Motor neuron (in vitro differentiated cells): ENCODE measurements around the gene RAI14. TPM values are rescaled to one million over a fixed set of nuclear protein-coding genes. Genes with fewer than 3 reads are reported as not detected.

Experiments used
- ATAC-seq, 8 experiments: fragments of 200-7000 bp; cut with Tn5 transposase; replicated peaks in 6 of 8; 2 replicates each; pipeline ENCODE4 v1.8.0; 2021; ENCODE audit warnings: mild to moderate bottlenecking in 8 of 8, moderate library complexity in 8 of 8
- H3K27ac ChIP-seq, 2 donors: fragments of 250-450 bp; sonication (Bioruptor Pico); 2 replicates each; pipeline ENCODE4 v1.9.0; 2021; ENCODE audit warnings: antibody characterized with exemption in 2 of 2, mild to moderate bottlenecking in 2 of 2, moderate library complexity in 1 of 2
- H3K4me1 ChIP-seq, 2 donors: fragments of 250-450 bp; sonication (Bioruptor Pico); replicated peaks in 1 of 2; 2 replicates each; pipeline ENCODE4 v1.6.1; 2021; ENCODE audit warnings: antibody characterized with exemption in 2 of 2, mild to moderate bottlenecking in 2 of 2, moderate library complexity in 1 of 2
- H3K4me3 ChIP-seq, 5 donors: fragments of 250-450 bp; sonication (Bioruptor Pico); 2 replicates each; pipeline ENCODE4 v1.9.0; 2021; ENCODE audit warnings: antibody characterized with exemption in 5 of 5, mild to moderate bottlenecking in 5 of 5, moderate library complexity in 4 of 5
- WGBS, 10 experiments: fragments of 450-650 bp; shearing (Covaris generic); methylation state at CpG; one replicate each; pipeline ENCODE4 v1.0.0; 2022; 5-methylcytosine and 5-hydroxymethylcytosine counted together
- in situ Hi-C, 9 experiments: fragments of 400-800 bp; cut with MboI; loops; one replicate each; pipeline ENCODE4 v1.15.0; 2021; ENCODE audit warnings: low sequenced_read_pairs in 9 of 9, low pct_unique_long_range_greater_than_20kb in 2 of 9; ENCODE audit not compliant: unreplicated experiment in 9 of 9
- total RNA-seq, 8 experiments: library from RNA; unstranded; fragments of 300-600 nt; gene quantifications; 2 replicates each; pipeline versions ENCODE4 v1.2.3 to v1.2.4, GENCODE V29; 2022

Gene RAI14
- total RNA-seq, 8 experiments from 2014 or later = 21.5 to 203 (median 88.2) TPM

DNA sequence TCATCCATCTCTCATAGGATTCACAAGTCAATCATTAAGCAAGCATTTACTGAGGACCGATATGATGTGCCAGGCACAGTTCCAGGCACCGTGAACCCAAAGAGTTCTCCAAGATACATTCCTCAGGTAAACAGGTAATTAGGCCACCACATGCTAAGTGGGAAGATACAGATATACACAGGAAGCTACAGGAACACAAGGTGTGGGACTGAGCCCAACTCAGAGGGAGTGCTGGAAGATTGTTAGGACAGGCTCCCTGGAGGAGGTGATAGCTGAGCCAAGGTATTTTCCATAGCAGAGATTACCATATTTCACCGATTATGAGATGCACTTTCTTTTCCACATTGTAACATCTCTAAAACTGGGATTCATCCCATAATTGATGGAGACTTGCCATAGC lies 31.4 kb upstream of the RAI14 start:
- in situ Hi-C loops = no loop called here
- Histone ChIP-seq H3K4me1 (peaks cover 10 to 12% of the 10 kb centered on the region in 2 donors), H3K27ac (no peak overlapping the region), H3K4me3 (no peak overlapping the region)
- no peak for ATAC-seq
- 86 to 100% (median 90%) methylated on average over 1 to 3 of the region's 3 CpGs; no CpG with 5 or more reads in 5 of the 10 experiments for WGBS, 10 experiments

DNA sequence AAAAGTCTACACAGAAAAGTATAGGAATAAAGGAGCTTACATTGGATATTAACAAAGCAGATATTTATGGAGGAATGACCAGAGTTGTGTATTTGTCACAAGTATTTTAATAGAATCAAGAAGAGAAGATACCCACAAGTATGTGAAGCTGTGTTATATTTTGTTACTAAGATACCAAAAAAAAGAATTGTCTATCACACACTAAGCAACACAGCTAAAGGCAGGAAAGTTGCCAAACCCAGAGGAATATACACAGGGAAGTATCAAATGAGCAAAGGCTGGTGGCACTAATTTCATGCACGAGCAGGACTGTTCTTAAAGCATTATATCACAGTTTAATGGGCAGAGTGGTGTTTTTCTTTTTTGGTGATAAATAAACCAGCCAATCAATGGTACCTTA lies 30.9 kb upstream of the RAI14 start:
- in situ Hi-C loops = no loop called here
- WGBS, 10 experiments = 33 to 100% (median 94%) methylated on average over 1 of the region's 1 CpG; no CpG with 5 or more reads in 4 of the 10 experiments

DNA sequence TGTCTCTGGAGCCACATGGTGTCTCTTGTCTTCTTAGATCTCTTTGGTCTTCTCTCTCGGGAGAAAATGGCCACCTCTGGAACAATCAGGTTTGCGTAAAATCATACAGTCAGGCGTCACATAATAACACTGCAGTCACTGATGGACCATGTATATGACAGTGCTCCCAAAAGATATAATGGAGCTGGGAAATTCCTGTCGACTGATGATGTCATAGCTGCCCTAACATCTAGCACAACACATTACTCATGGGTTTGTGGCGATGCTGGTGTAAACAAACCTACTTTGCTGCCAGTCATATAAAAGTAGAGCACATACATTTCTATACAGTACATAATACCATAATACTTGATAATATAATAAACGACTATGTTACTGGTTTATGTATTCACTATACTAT lies 30.1 kb upstream of the RAI14 start:
- in situ Hi-C loops = no loop called here
- 20 to 73% (median 53%) methylated on average over 2 to 6 of the region's 6 CpGs for WGBS, 10 experiments
- peak in 6 of 8 experiments; percentile 39 to 99 (median 90) for ATAC-seq
- Histone ChIP-seq H3K4me3 (no peak overlapping the region), H3K4me1 (peaks cover 2 to 6% of the 10 kb centered on the region in 2 donors), H3K27ac (no peak overlapping the region)

More for the DNA sequence above, 30.9 kb upstream of the RAI14 start:
- Histone ChIP-seq H3K4me1 (peaks cover 7 to 8% of the 10 kb centered on the region in 2 donors), H3K4me3 (no peak overlapping the region), H3K27ac (no peak overlapping the region)
- ATAC-seq = no peak

DNA sequence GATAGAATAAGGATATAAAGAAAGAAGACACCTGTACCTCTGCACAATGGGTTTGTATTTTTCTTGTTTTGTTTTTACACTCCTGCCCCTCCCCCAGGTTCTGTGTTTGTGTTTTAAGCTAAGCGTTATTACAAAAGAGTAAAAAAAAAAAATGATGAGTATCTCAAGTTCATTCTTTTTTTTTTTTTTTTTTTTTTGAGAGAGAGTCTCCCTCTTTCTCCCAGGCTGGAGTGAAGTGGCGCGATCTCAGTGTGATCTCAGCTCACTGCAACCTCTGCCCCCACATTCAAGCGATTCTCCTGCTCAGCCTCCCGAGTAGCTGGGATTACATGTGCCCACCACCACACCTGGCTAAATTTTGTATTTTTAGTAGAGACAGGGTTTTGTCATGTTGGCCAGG lies 29.4 kb upstream of the RAI14 start:
- WGBS, 10 experiments = 77 to 100% (median 98%) methylated on average over 1 to 5 of the region's 5 CpGs
- H3K27ac ChIP-seq = no peak overlapping the region
- ATAC-seq = no peak

DNA sequence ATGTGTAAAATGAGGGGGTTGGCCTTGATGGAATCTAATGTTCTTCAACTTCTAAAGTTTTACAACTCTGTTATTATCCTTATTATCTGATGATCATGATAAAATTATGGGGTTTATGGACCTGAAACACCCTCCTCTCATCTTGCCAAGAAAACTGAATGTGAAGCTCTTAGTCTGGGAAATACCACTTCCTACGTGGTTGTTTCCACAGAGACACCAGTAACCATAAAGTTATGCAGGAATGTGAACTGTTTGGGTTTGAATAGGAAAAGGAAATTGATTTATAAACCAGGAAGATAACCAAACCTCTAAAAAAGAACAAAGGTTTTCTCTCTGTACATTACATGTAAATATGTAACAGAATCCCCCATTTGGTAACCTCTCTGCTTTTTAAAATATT lies 28.3 kb upstream of the RAI14 start:
- 0 to 63% (median 0%) methylated on average over 1 of the region's 1 CpG; no CpG with 5 or more reads in 5 of the 10 experiments for WGBS, 10 experiments
- no peak overlapping the region for H3K4me3 ChIP-seq
- peak in 4 of 8 experiments; percentile 35 to 54 (median 52) for ATAC-seq
- in situ Hi-C loops = no loop called here
- no peak overlapping the region for H3K27ac ChIP-seq
- peaks cover 2 to 6% of the 10 kb centered on the region in 2 donors for H3K4me1 ChIP-seq

More for the DNA sequence above, 29.4 kb upstream of the RAI14 start:
- in situ Hi-C loops = no loop called here
- H3K4me1 ChIP-seq = peaks cover 2 to 6% of the 10 kb centered on the region in 2 donors
- H3K4me3 ChIP-seq = no peak overlapping the region

DNA sequence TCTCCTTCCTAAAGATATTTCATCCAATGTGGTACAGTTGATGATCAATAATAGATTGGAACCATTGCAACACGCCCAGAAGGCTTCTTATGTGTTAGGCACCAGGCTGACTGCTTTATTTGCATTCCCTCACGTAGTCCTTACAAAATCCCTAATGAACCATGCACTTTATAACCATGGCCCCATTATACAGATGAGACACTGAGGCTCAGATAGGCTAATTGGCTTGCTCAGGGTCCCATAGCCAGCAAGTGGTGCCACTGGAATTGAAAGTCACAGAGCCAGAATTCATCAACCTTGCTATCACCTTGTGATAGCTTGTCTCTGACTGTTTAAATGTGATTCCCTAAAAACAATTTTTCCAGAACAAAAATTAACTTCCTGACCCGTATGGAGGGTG lies 27.8 kb upstream of the RAI14 start:
- Histone ChIP-seq H3K27ac (no peak overlapping the region), H3K4me1 (peaks cover 2 to 11% of the 10 kb centered on the region in 2 donors), H3K4me3 (no peak overlapping the region)
- 33 to 100% (median 73%) methylated on average over 1 to 3 of the region's 3 CpGs; no CpG with 5 or more reads in 3 of the 10 experiments for WGBS, 10 experiments
- no peak for ATAC-seq
- in situ Hi-C loops = no loop called here

DNA sequence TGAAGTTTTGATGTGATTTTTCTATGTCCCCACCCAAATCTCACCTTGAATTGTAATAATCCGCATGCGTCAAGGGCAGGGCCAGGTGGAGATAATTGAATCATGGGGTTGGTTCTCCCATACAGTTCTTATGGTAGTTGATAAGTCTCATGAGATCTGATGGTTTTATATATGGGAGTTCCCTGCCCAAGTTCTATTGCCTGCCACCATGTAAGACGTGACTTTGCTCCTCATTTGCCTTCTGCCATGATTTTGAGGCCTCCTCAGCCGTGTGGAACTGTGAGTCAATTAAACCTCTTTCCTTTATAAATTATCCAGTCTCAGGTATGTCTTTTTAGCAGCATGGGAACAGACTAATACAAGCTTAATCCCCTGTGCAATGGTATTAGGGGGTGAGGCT lies 25.5 kb upstream of the RAI14 start:
- Histone ChIP-seq H3K27ac (no peak overlapping the region), H3K4me3 (no peak overlapping the region), H3K4me1 (peaks cover 2 to 9% of the 10 kb centered on the region in 2 donors)
- in situ Hi-C loops = no loop called here
- 85 to 100% (median 93%) methylated on average over 2 to 4 of the region's 4 CpGs; no CpG with 5 or more reads in 3 of the 10 experiments for WGBS, 10 experiments
- no peak for ATAC-seq

DNA sequence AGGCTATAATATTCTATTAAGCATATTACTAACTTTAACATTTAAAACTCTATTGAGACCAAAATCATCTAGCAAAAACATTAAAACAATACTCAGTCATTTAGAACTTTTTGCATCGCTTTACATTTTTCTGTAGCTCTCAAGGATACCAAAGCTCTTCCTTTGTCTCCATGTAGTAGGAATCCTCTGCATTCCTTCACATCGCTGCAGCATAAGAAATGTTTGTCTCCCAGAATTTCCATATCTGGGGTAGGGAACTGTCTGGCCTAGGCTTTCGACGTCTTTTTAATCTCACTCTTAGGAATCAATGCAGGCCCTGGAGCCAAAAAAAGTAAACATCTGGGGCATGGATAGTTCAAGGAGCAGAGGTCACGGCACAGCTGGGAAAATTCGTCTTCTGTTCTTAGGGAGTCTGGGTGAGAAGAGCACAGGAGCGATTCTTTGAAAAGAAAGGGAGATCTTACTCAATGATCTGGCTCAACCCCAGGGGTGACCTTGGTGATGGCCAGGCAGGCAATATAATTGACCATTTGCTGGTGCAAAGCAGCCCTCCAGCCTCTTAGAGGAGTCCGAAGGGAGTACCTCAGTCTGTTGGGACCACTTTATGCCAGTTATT lies 23.2 kb upstream of the RAI14 start:
- ATAC-seq = peak in 1 of 8 experiments; percentile 86
- in situ Hi-C loops = no loop called here
- Histone ChIP-seq H3K4me1 (peaks cover 0 to 6% of the 10 kb centered on the region in 2 donors), H3K27ac (no peak overlapping the region), H3K4me3 (no peak overlapping the region)
- 41 to 100% (median 58%) methylated on average over 3 to 7 of the region's 8 CpGs; no CpG with 5 or more reads in 2 of the 10 experiments for WGBS, 10 experiments

DNA sequence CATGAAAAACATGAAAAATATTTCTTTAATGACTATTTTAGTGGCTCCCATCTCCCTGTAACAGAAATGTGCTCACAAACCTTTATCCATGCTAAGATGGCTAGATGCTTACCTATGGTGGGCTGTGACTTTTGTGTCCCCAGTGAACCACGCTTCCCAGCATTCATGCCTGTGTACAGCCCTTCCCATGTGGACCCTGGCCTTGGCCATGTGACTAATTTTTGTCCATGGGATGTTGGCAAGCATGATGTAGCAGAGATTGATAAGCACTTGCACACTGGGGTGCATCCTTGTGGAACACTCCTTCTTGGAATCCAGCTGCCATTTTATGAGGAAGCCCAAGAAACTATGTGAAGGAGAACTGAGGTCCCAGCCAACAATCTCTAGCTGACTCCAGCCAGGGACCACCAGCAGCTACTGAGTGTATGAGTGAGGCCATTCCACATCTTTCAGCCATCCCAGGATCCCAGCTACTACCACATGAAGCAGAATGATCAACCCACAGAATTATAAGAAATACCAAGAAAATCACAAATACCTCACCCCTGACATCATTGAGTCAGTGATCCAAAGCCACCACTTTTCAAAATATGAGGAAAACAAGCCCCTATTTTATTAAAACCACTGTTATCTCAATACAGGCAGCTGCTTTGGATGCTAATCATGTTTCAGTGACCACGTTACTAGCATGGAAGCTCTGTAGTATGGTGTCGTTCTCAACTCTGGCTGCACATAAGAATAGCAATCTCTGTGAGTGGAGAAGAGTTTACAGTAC lies 16.1 kb upstream of the RAI14 start:
- 60 to 100% (median 80%) methylated on average over 1 to 3 of the region's 3 CpGs; no CpG with 5 or more reads in 4 of the 10 experiments for WGBS, 10 experiments
- ATAC-seq = no peak
- in situ Hi-C loops = no loop called here
- no peaks in the 10 kb centered on the region for H3K4me1 ChIP-seq
- H3K4me3 ChIP-seq = no peak overlapping the region
- no peak overlapping the region for H3K27ac ChIP-seq

DNA sequence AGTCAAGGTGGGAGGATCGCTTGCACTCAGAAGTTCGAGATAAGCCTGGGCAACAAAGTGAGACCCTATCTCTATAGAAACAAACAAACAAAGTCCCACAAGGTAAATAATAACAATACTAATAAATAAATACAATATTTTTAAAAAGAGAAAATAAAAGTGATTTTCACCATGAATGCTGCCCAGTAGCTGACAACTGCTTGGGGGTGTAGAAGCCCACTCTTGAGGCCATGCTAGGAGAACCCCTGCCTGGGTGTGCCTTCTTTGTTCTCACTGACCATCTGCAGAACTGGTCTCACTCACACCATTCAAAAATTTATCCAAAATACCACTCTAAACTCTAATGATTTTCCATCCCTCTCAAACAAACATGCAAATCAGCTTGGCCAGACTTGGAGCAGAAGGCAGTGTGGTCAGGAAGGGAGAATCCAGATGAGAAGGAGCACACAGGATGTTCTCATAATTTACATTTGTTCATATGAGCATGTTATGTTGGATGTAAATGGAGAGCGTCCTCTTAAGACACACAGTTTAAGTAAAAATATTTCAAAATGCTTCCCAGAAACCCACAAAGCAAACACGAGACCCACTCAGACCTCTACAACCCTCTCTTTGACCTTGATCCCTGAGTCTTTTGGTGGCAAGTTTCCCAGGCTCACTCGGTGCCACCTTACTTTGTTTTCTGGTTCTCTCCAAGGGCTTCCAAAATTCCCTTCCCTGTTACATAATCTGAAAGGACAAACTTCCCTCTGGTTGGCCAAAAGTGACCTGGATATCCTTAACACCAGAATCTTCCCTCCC lies 7.9 kb upstream of the RAI14 start:
- ATAC-seq = peak in 3 of 8 experiments; percentile 73 to 81 (median 79)
- in situ Hi-C loops = no loop called here
- whole genome bisulfite sequencing, 10 experiments = 40 to 93% (median 79%) methylated on average over 1 to 5 of the region's 5 CpGs
- Histone ChIP-seq H3K27ac (no peak overlapping the region), H3K4me1 (no peaks in the 10 kb centered on the region), H3K4me3 (no peak overlapping the region)

DNA sequence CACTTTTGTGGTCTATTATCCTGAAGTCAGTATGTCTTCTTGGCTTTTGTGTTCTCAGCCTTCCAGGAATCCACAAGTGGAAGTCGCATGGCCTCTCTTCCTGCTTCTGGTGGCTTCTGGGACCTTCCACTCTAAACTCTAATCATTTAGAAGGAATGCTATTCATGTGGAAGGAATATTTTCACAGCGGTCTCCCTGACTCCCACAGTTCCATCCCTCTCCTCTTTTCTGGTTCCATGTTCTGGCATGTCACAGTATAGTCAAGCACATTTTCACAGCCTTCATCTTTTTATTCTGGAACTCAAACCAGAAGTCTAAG lies 7.3 kb upstream of the RAI14 start:
- 58 to 100% (median 89%) methylated on average over 1 to 2 of the region's 2 CpGs; no CpG with 5 or more reads in 1 of the 10 experiments for WGBS, 10 experiments
- Histone ChIP-seq H3K27ac (no peak overlapping the region), H3K4me3 (no peak overlapping the region), H3K4me1 (no peaks in the 10 kb centered on the region)
- in situ Hi-C loops = no loop called here
- ATAC-seq = peak in 1 of 8 experiments; percentile 39

DNA sequence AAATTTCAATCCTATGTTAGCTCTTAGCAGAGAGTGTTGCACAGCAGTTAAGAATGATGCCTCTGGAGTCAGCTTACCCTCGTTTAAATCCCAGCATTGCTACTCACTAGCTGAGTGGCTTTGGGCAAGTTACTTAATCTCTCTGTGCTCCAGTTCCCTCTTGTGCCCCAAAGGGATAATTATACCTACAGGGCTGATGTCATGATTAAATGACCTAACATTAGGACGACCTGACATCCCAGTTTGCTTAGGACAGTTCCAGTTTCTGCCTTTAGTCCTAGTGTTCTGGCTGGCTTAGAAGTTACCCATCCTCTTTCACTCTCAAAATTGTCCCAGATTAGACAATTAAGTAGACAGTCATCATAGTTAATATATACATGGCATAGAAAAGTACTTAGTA lies 4.3 kb upstream of the RAI14 start:
- in situ Hi-C loops = no loop called here
- 0 to 80% (median 57%) methylated on average over 1 to 2 of the region's 2 CpGs; no CpG with 5 or more reads in 3 of the 10 experiments for WGBS, 10 experiments
- Histone ChIP-seq H3K4me1 (no peaks in the 10 kb centered on the region), H3K27ac (no peak overlapping the region), H3K4me3 (no peak overlapping the region)
- no peak for ATAC-seq

DNA sequence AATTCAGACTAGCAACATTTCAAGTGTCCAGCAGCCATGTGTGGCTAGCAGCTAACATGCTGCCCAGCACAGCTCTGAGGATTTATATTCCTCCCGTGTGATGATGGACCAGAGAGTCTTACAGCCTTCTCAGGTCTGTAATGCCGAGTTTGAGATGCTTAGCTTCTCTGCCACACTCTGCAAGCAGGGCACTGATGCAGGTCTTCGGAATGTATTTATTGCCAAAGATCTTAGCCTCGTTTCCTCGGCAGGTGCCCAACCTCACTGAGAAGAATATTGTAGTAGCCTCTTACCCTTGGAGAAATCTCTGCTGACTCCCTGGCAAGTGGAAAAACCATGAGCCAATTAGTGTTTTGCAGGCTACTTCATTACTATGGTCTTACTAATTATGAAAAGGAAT lies 3.7 kb upstream of the RAI14 start:
- in situ Hi-C loops = no loop called here
- Histone ChIP-seq H3K27ac (no peak overlapping the region), H3K4me1 (no peaks in the 10 kb centered on the region), H3K4me3 (no peak overlapping the region)
- no peak for ATAC-seq
- whole genome bisulfite sequencing, 10 experiments = 15 to 82% (median 56%) methylated on average over 1 to 5 of the region's 5 CpGs
